Progenitor cell of endocrine pancreas (in vitro differentiated cells): ENCODE results near the gene PTRHD1. TPM values are rescaled to one million over a fixed set of nuclear protein-coding genes. Genes with fewer than 3 reads are reported as not detected.

Source experiments
- DNase-seq: peaks from one replicate; pipeline ENCODE4 v3.0.0; 2021; ENCODE audit warnings: low spot score; ENCODE audit not compliant: unreplicated experiment
- H3K27ac Mint-ChIP-seq: 2 replicates; pipeline ENCODE4 v1.8.0; 2021; ENCODE audit warnings: mild to moderate bottlenecking, moderate library complexity, mixed read lengths
- H3K27me3 Mint-ChIP-seq: 2 replicates; pipeline ENCODE4 v1.8.0; 2021; ENCODE audit warnings: mixed read lengths
- H3K36me3 Mint-ChIP-seq: 2 replicates; pipeline ENCODE4 v1.8.0; 2022; ENCODE audit warnings: mixed read lengths; ENCODE audit not compliant: insufficient read depth
- H3K4me1 Mint-ChIP-seq: 2 replicates; pipeline ENCODE4 v1.8.0; 2021; ENCODE audit warnings: low read depth, mixed read lengths
- H3K4me3 Mint-ChIP-seq: 2 replicates; pipeline ENCODE4 v1.8.0; 2021; ENCODE audit warnings: low read depth, mild to moderate bottlenecking, moderate library complexity, mixed read lengths
- H3K9me3 Mint-ChIP-seq: 2 replicates; pipeline ENCODE4 v1.8.0; 2021; ENCODE audit warnings: low read depth, mixed read lengths
- total RNA-seq: library from RNA; stranded (reverse); gene quantifications from 2 replicates; pipeline ENCODE4 v1.2.1, GENCODE V29; 2021
- TF ChIP-seq, protein P1 (sequence below): fragments of 200-600 bp; sonication (generic); IDR thresholded peaks from one replicate; pipeline ENCODE4 v1.5.0; 2021; ENCODE audit warnings: antibody characterized with exemption, mild to moderate bottlenecking; ENCODE audit not compliant: unreplicated experiment

Gene PTRHD1
- total RNA-seq, 1 donor from 2014 or later = 21.3 TPM

GRCh38 chr2:24827321-24828237, 34.4 kb upstream of the PTRHD1 start:
- TF ChIP-seq, protein P1, sequence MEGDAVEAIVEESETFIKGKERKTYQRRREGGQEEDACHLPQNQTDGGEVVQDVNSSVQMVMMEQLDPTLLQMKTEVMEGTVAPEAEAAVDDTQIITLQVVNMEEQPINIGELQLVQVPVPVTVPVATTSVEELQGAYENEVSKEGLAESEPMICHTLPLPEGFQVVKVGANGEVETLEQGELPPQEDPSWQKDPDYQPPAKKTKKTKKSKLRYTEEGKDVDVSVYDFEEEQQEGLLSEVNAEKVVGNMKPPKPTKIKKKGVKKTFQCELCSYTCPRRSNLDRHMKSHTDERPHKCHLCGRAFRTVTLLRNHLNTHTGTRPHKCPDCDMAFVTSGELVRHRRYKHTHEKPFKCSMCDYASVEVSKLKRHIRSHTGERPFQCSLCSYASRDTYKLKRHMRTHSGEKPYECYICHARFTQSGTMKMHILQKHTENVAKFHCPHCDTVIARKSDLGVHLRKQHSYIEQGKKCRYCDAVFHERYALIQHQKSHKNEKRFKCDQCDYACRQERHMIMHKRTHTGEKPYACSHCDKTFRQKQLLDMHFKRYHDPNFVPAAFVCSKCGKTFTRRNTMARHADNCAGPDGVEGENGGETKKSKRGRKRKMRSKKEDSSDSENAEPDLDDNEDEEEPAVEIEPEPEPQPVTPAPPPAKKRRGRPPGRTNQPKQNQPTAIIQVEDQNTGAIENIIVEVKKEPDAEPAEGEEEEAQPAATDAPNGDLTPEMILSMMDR = peak; percentile 94
- Mint-ChIP-seq H3K4me3 (no peak overlapping the region), H3K4me1 (peaks cover 2% of the 10 kb centered on the region), H3K27ac (peak overlapping the region; percentile 59), H3K36me3 (peaks cover 5% of the 10 kb centered on the region), H3K27me3 (no peaks in the 10 kb centered on the region), H3K9me3 (no peaks in the 10 kb centered on the region)
- DNase-seq = peak; percentile 65

DNA sequence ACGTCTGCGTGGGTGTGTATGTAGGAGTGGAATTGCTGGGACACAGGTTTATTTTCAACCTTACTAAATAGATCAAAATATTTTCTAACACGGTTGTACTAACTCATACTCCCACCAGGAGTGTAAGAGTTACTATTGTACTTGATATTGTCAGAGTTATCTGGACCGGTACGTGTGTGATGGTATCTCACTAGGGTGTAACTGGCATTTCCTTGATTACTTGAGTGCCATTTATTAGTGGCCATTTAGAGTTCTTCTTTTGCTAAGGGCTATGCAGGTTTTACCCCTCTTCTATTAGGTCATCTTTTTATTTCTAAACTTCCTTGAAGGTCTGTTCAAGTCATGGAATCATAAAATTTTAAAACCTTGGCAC, 33.6 kb upstream of the PTRHD1 start:
- H3K4me1 Mint-ChIP-seq = peaks cover 2% of the 10 kb centered on the region

DNA sequence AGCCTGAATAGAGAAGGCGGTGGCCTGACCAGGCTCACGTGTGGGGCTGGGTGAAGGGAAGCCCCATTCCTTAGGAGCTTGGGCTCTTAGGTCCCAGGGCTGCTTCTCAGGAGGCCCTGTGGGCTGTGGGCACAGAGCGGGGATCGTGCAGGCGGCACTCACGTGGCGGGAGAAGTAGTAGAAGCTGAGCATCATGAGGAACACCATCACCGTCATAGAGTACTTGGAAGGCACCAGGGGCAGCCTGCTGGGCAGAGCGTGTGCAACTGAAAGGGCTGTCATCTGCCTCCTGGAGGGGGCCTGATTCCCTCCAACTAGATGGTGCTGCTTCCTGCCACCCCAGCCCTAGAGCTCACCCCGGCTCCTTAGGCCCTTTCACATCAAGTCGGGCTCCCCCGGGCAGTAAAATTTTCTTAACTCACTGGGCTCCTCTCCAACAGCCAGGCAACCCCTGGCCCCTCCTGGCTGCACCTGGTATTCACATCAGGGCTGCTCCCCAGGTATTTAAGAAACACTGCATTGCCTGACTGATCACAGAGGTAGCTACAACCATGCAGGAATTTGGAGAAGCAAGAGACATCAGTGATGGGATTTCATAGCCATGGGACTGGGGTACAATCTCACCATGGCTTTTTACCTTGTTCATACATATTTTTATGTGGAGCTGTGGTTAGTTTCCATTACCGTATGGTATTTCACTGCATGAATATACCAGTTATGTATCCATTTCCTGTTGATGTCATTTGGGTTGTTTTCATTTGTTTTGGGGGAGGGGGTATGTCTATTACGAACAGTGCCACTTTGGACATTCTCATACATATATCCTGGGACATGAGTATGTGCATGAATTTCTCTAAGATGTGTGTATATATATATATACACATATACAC, 32.9 kb upstream of the PTRHD1 start:
- H3K36me3 Mint-ChIP-seq = peaks cover 8% of the 10 kb centered on the region

More for the DNA sequence above, 33.6 kb upstream of the PTRHD1 start:
- H3K9me3 Mint-ChIP-seq = no peaks in the 10 kb centered on the region
- H3K27me3 Mint-ChIP-seq = no peaks in the 10 kb centered on the region
- no peak overlapping the region for H3K4me3 Mint-ChIP-seq
- peaks cover 7% of the 10 kb centered on the region for H3K36me3 Mint-ChIP-seq
- no peak for DNase-seq
- H3K27ac Mint-ChIP-seq = no peak overlapping the region
- TF ChIP-seq, protein P1 = no peak

DNA sequence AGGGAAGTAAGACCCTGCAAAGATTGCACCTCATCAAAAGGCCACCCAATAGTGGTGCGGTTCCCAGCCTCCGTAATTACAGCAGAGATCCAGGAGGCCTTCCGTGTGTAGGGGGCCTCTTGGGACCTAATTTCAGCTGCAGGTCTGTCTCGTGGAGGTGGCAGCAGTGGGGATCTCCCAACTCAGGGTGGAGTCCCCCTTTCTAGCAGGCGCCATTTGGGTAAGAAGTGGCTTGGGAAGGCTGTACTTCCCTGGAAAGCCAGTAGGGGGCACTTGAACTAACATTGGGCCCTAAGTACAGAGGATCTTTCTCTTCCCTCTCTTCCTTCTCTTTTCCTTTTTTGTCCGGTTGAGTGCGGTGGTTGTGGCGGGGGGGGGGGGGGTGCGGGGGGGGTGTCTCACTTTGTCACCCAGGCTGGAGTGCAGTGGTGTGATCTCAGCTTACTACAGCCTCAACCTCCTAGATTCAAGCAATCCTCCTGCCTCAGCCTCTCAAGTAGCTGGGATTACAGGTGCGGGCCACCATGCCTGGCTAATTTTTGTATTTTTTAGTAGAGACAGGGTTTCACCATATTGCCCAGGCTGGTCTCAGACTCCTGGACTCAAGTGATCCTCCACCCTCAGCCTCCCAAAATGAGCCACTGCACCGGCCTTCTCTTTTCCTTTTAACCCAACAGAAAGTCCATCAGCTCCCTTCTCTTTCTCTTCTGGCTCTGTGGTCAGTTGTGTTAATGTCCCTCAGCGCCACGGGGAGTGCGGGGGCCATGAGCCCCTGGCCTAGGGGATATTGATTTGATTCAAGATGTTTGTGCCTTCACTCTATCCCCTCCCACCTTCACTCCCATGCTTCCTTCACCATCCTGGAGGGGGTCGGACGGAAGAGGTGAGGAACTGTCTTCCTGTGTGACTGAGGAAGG, 32.0 kb upstream of the PTRHD1 start:
- TF ChIP-seq, protein P1 = peak; percentile 42
- no peak for DNase-seq
- H3K4me1 Mint-ChIP-seq = peaks cover 2% of the 10 kb centered on the region
- H3K9me3 Mint-ChIP-seq = no peaks in the 10 kb centered on the region
- H3K27me3 Mint-ChIP-seq = no peaks in the 10 kb centered on the region
- H3K4me3 Mint-ChIP-seq = no peak overlapping the region
- no peak overlapping the region for H3K27ac Mint-ChIP-seq
- H3K36me3 Mint-ChIP-seq = peaks cover 8% of the 10 kb centered on the region

More for the DNA sequence above, 32.9 kb upstream of the PTRHD1 start:
- Mint-ChIP-seq H3K27me3 (no peaks in the 10 kb centered on the region), H3K4me3 (no peak overlapping the region), H3K9me3 (no peaks in the 10 kb centered on the region), H3K4me1 (peaks cover 2% of the 10 kb centered on the region), H3K27ac (no peak overlapping the region)
- TF ChIP-seq, protein P1 = no peak
- no peak for DNase-seq
